GM23338 (cell line): ENCODE results near the gene SIRT2. TPM values are rescaled to one million over a fixed set of nuclear protein-coding genes. Genes with fewer than 3 reads are reported as not detected.

Experiments used
- ATAC-seq: fragments of 200-7000 bp; cut with Tn5 transposase; 3 replicates; pipeline ENCODE4 v1.9.1; 2020
- DNase-seq: peaks from one replicate; pipeline ENCODE4 v3.0.0-alpha.2; 2015; ENCODE audit warnings: low spot score
- H2AFZ ChIP-seq: fragments of 200-600 bp; sonication (generic); 2 replicates; pipeline ENCODE4 v1.8.0; 2016; ENCODE audit warnings: antibody characterized with exemption, mild to moderate bottlenecking, moderate library complexity
- H3F3A ChIP-seq: fragments of 200-600 bp; sonication (generic); replicated peaks from 2 replicates; pipeline ENCODE4 v1.8.0; 2017; ENCODE audit warnings: antibody characterized with exemption, mixed run types, low read depth
- H3K27ac ChIP-seq: fragments of 200-600 bp; sonication (generic); 2 replicates; pipeline ENCODE4 v1.6.1; 2016; ENCODE audit warnings: low read depth
- H3K27me3 ChIP-seq: fragments of 200-600 bp; sonication (generic); 2 replicates; pipeline ENCODE4 v1.8.0; 2016; ENCODE audit warnings: mild to moderate bottlenecking, mixed run types, moderate library complexity; ENCODE audit not compliant: insufficient read depth
- H3K36me3 ChIP-seq: fragments of 200-600 bp; sonication (generic); 2 replicates; pipeline ENCODE4 v1.8.0; 2016; ENCODE audit warnings: mild to moderate bottlenecking; ENCODE audit not compliant: insufficient read depth
- H3K4me1 ChIP-seq: fragments of 200-600 bp; sonication (generic); 2 replicates; pipeline ENCODE4 v1.8.0; 2016; ENCODE audit warnings: mild to moderate bottlenecking, moderate library complexity; ENCODE audit not compliant: insufficient read depth
- H3K4me2 ChIP-seq: fragments of 200-600 bp; sonication (generic); 2 replicates; pipeline ENCODE4 v1.7.1; 2017; ENCODE audit warnings: mixed run types
- H3K4me3 ChIP-seq: fragments of 200-600 bp; sonication (generic); 2 replicates; pipeline ENCODE4 v1.6.1; 2016; ENCODE audit warnings: mixed run types
- H3K79me2 ChIP-seq: fragments of 200-600 bp; sonication (generic); replicated peaks from 2 replicates; pipeline ENCODE4 v1.8.0; 2017; ENCODE audit warnings: mild to moderate bottlenecking; ENCODE audit not compliant: insufficient read depth
- H3K9me2 ChIP-seq: fragments of 200-600 bp; sonication (generic); 2 replicates; pipeline ENCODE4 v1.8.0; 2017; ENCODE audit not compliant: insufficient read depth
- H4K20me1 ChIP-seq: fragments of 200-600 bp; sonication (generic); replicated peaks from 2 replicates; pipeline ENCODE4 v1.8.0; 2017; ENCODE audit warnings: mild to moderate bottlenecking; ENCODE audit not compliant: insufficient read depth
- H3K27ac Mint-ChIP-seq: 2 replicates; pipeline ENCODE4 v1.8.0; 2020; ENCODE audit warnings: inconsistent platforms, mild to moderate bottlenecking, moderate library complexity, mixed read lengths
- H3K27me3 Mint-ChIP-seq: 3 replicates; pipeline ENCODE4 v1.8.0; 2022; ENCODE audit warnings: low read depth, mild to moderate bottlenecking, moderate library complexity, mixed read lengths, inconsistent platforms; ENCODE audit not compliant: insufficient read depth, poor library complexity
- H3K36me3 Mint-ChIP-seq: 3 replicates; pipeline ENCODE4 v1.8.0; 2021; ENCODE audit warnings: low read depth, mild to moderate bottlenecking, inconsistent platforms, moderate library complexity, mixed read lengths
- H3K4me1 Mint-ChIP-seq: 3 replicates; pipeline ENCODE4 v1.8.0; 2020; ENCODE audit warnings: mild to moderate bottlenecking, inconsistent platforms, mixed read lengths
- H3K4me3 Mint-ChIP-seq: 3 replicates; pipeline ENCODE4 v1.8.0; 2021; ENCODE audit warnings: moderate library complexity, mild to moderate bottlenecking, inconsistent platforms, mixed read lengths
- H3K9me3 Mint-ChIP-seq: 3 replicates; pipeline ENCODE4 v1.8.0; 2020; ENCODE audit warnings: moderate library complexity, mild to moderate bottlenecking, inconsistent platforms, mixed read lengths
- CREB1 ChIP-seq: fragments of 250-450 bp; sonication (Bioruptor Pico); IDR thresholded peaks from 2 replicates; pipeline ENCODE4 v1.5.0; 2020; ENCODE audit warnings: low read depth, mild to moderate bottlenecking, moderate library complexity
- ETS1 ChIP-seq: IDR thresholded peaks from 2 replicates; pipeline ENCODE4 v1.6.1; 2016; ENCODE audit warnings: antibody characterized with exemption
- EZH2 ChIP-seq: fragments of 200-600 bp; sonication (generic); IDR thresholded peaks from one replicate; pipeline ENCODE4 v1.8.0; 2017; ENCODE audit warnings: antibody characterized with exemption, mild to moderate bottlenecking, low read depth; ENCODE audit not compliant: unreplicated experiment
- EZH2phosphoT487 ChIP-seq: fragments of 200-600 bp; sonication (generic); IDR thresholded peaks from one replicate; pipeline ENCODE4 v1.8.1; 2018; ENCODE audit warnings: antibody characterized with exemption; ENCODE audit not compliant: unreplicated experiment
- JUNB ChIP-seq: IDR thresholded peaks from one replicate; pipeline ENCODE4 v1.6.1; 2016; ENCODE audit warnings: antibody characterized with exemption; ENCODE audit not compliant: unreplicated experiment
- NANOG ChIP-seq: IDR thresholded peaks from 2 replicates; pipeline ENCODE4 v1.6.1; 2016; ENCODE audit warnings: antibody characterized with exemption, borderline replicate concordance
- POLR2AphosphoS5 ChIP-seq: IDR thresholded peaks from 2 replicates; pipeline ENCODE4 v1.6.1; 2016; ENCODE audit warnings: antibody characterized with exemption, low read depth
- REST ChIP-seq: IDR thresholded peaks from one replicate; pipeline ENCODE4 v1.6.1; 2018; ENCODE audit warnings: antibody characterized with exemption; ENCODE audit not compliant: unreplicated experiment
- STAT1 ChIP-seq: IDR thresholded peaks from one replicate; pipeline ENCODE4 v1.6.1; 2016; ENCODE audit warnings: antibody characterized with exemption; ENCODE audit not compliant: unreplicated experiment
- ZNF114 ChIP-seq: fragments of 250-450 bp; sonication (Bioruptor Pico); IDR thresholded peaks from 2 replicates; pipeline ENCODE4 v1.5.0; 2020; ENCODE audit warnings: mild to moderate bottlenecking, moderate library complexity
- ZNF331 ChIP-seq: fragments of 250-450 bp; sonication (Bioruptor Pico); IDR thresholded peaks from 2 replicates; pipeline ENCODE4 v1.5.0; 2020; ENCODE audit warnings: low read depth, mild to moderate bottlenecking, moderate library complexity
- ZNF462 ChIP-seq: fragments of 250-450 bp; sonication (Bioruptor Pico); IDR thresholded peaks from 2 replicates; pipeline ENCODE4 v1.5.0; 2020; ENCODE audit warnings: mild to moderate bottlenecking, moderate library complexity
- polyA plus RNA-seq: library from polyadenylated mRNA; unstranded; fragments of >200 nt; fragmentation: Nextera tagmentation; extraction: Ambion mirVana; gene quantifications from 2 replicates; pipeline ENCODE4 v1.2.1, GENCODE V29; 2016
- total RNA-seq: library from RNA; depleted of rRNA; stranded (reverse); fragments of >200 nt; shearing (Covaris generic); gene quantifications from 2 replicates; pipeline ENCODE4 v1.2.3, GENCODE V29; 2014

The SIRT2 gene
- total and polyA plus RNA-seq, 2 experiments from 2014 or later: 2.7 to 8.4 TPM

- peaks cover 8% of the 10 kb centered on the region; the same call in 1 of the 2 replicates for H3K4me1 ChIP-seq
- ATAC-seq (no peak), DNase-seq (no peak)
- H3K79me2 ChIP-seq: no peaks in the 10 kb centered on the region
- no peaks in the 10 kb centered on the region; the same call in 2 of the 3 replicates for H3K9me3 Mint-ChIP-seq
- no peak overlapping the region for H2AFZ ChIP-seq
- no peaks in the 10 kb centered on the region for H3K36me3 ChIP-seq
- no peak overlapping the region; the same call in 2 of the 3 replicates for H3K4me3 Mint-ChIP-seq
- H4K20me1 ChIP-seq: no peaks in the 10 kb centered on the region
- H3K27ac Mint-ChIP-seq: no peak overlapping the region
- no peaks in the 10 kb centered on the region for H3F3A ChIP-seq
- TF ChIP-seq NANOG: no peak
- no peak for TF ChIP-seq ZNF462 (CRISPR knock-in tag)
- no peak for TF ChIP-seq ZNF331 (CRISPR knock-in tag)
- no peak for TF ChIP-seq REST
- TF ChIP-seq JUNB: no peak
- no peak for TF ChIP-seq ETS1
- TF ChIP-seq ZNF114 (CRISPR knock-in tag): no peak
- no peak for TF ChIP-seq POLR2AphosphoS5
- no peak for TF ChIP-seq EZH2phosphoT487
- no peak for TF ChIP-seq CREB1 (CRISPR knock-in tag)
- no peak for TF ChIP-seq EZH2
- no peak for TF ChIP-seq STAT1
- H3K36me3 Mint-ChIP-seq: no peaks in the 10 kb centered on the region; the same call in 2 of the 3 replicates
- peaks cover 11% of the 10 kb centered on the region for H3K27me3 ChIP-seq
- peaks cover 9% of the 10 kb centered on the region for H3K4me1 Mint-ChIP-seq
- H3K4me3 ChIP-seq: no peak overlapping the region
- H3K27me3 Mint-ChIP-seq: peaks cover 13% of the 10 kb centered on the region
- no peaks in the 10 kb centered on the region for H3K9me2 ChIP-seq
- no peak overlapping the region for H3K4me2 ChIP-seq
- no peak overlapping the region for H3K27ac ChIP-seq
These were observed 4.5 kb downstream of the SIRT2 start for GRCh38 chr19:38894968-38895367.
